ENCODE results near the gene CCDC85C.

CCDC85C gene

DNA sequence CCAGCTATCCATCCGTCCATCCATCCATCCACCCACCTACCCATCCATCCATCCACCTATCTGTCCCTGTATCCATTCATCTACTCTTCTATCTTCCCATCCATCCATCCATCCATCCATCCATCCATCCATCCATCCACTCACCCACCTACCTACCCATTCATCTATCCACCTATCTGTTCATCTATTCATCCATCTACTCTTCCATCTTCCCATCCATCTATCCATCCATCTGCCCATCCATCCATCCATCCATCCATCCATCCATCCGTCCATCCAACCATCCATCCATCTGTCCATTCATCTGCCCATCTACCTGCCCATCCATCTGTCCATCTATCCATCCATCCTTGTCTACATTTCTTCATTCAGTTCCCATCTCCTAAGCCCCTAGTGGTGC is 23.1 kb upstream of the CCDC85C start:
- peaks cover 3% of the 10 kb centered on the region; the same call in 1 of the 2 replicates for H3K4me1 ChIP-seq
- DNase-seq: no peak
- no peaks in the 10 kb centered on the region for H3K9me3 ChIP-seq

DNA sequence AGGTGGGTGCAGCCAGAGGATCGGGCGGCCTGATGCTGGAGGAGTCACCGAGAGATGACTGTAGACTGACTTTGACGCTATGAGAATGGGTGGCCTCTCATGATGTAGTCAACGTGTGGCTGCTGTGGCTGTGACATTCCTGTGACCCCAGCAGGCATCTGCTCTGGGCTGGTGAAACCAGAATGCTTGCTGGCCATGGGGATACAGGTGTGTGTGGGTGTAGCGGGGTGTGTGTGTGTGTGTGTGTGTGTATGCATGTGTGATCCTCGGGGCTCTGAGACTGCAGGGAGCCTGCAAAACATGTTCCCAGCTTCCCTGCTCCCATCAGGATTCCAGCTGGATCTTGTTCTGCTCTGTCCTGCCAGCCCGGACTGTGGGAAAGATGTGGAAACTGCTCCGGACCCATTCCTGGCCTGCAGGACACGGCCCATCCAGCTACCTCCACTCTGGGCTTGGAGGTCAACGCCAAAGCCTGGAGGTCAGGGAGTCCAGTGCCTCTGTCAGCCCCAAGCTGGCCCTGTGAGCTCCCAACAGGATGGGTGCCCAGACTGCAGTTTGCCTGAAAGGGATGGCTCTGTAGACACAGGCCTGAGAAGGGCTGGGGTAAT is 22.1 kb upstream of the CCDC85C start:
- Histone ChIP-seq H3K27me3 (no peaks in the 10 kb centered on the region), H3K4me3 (ENCODE audit: low read depth, low read length) (no peak overlapping the region), H3K9me3 (no peaks in the 10 kb centered on the region), H3K36me3 (no peaks in the 10 kb centered on the region), H3K4me1 (peaks cover 4% of the 10 kb centered on the region; the same call in 1 of the 2 replicates)
- TF ChIP-seq, protein P1, sequence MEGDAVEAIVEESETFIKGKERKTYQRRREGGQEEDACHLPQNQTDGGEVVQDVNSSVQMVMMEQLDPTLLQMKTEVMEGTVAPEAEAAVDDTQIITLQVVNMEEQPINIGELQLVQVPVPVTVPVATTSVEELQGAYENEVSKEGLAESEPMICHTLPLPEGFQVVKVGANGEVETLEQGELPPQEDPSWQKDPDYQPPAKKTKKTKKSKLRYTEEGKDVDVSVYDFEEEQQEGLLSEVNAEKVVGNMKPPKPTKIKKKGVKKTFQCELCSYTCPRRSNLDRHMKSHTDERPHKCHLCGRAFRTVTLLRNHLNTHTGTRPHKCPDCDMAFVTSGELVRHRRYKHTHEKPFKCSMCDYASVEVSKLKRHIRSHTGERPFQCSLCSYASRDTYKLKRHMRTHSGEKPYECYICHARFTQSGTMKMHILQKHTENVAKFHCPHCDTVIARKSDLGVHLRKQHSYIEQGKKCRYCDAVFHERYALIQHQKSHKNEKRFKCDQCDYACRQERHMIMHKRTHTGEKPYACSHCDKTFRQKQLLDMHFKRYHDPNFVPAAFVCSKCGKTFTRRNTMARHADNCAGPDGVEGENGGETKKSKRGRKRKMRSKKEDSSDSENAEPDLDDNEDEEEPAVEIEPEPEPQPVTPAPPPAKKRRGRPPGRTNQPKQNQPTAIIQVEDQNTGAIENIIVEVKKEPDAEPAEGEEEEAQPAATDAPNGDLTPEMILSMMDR (IDR thresholded peaks at IDR 0.05; ENCODE audit: low read depth, low read length): no peak
- no peak for DNase-seq

More for the DNA sequence above, 23.1 kb upstream of the CCDC85C start:
- Histone ChIP-seq H3K27me3 (no peaks in the 10 kb centered on the region), H3K4me3 (ENCODE audit: low read depth, low read length) (no peak overlapping the region), H3K36me3 (no peaks in the 10 kb centered on the region)
- TF ChIP-seq, protein P1 (IDR thresholded peaks at IDR 0.05; ENCODE audit: low read depth, low read length): no peak

DNA sequence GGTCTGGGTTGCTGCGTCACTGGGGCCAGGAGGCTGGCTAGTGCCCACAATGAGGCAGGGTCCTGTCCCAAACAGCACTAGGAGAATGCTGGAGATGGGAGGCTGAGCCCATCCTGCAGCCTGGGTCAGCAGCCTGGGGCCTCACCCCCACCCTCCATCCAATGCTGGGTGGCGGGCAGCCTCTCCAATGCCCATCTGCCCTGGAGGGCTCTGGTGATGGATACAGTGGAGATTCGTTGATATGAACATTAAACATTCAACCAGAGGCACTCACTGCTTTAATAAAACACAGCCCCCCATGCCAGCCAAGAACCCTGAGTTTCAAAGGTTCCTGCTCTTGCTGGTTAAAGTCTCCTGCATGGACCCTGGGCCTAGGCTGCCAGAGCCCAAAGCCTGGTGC is 21.5 kb upstream of the CCDC85C start:
- no peak overlapping the region for H3K4me3 ChIP-seq (ENCODE audit: low read depth, low read length)
- no peak for DNase-seq
- no peaks in the 10 kb centered on the region for H3K27me3 ChIP-seq
- H3K4me1 ChIP-seq: peaks cover 4% of the 10 kb centered on the region; the same call in 1 of the 2 replicates
- H3K9me3 ChIP-seq: no peaks in the 10 kb centered on the region
- TF ChIP-seq, protein P1 (IDR thresholded peaks at IDR 0.05; ENCODE audit: low read depth, low read length): no peak
- no peaks in the 10 kb centered on the region for H3K36me3 ChIP-seq

DNA sequence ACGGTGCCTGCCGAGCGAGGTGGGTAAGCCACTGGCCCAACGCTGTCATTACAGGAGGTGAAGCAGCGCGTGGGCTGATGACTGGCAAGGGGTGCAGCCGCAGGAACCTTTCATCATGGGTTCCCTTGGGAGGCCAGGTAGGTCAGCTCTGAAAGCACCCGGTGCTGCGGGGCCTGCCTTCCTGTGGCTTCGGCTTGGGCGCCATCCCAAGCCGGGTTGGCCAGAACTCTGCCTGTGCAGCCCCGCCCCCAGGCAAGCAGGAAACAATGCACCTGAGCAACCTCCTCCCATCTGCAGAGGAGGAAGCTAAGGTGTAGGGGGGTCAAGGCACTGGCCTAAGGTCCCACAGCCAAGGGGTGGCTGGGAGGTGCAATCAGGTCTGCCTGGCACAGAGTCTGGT is 21.0 kb upstream of the CCDC85C start:
- H3K4me3 ChIP-seq (ENCODE audit: low read depth, low read length): no peak overlapping the region

DNA sequence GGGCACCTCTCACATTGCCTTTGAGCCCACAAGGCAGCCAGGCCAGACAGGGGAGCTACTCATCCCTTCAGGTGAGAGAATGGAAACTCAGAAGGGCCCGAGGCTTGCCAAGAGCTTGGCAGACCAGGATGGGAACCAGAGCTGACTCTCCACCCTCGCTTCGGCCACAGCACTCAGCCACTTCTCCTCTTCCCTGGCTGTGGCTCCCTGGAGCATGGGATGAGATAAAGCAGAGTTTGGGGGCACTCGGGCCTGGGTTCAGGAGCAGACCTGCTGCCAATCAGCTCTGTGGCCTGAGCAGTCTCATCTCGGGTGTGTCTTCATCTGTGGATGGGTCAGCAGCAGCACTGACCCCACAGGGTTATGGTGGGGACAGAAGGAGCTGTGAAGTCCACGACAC is 20.0 kb upstream of the CCDC85C start:
- no peak overlapping the region for H3K4me3 ChIP-seq (ENCODE audit: low read depth, low read length)
- no peaks in the 10 kb centered on the region for H3K36me3 ChIP-seq
- TF ChIP-seq, protein P1 (IDR thresholded peaks at IDR 0.05; ENCODE audit: low read depth, low read length): no peak
- no peaks in the 10 kb centered on the region for H3K27me3 ChIP-seq
- H3K4me1 ChIP-seq: peaks cover 11% of the 10 kb centered on the region
- DNase-seq: no peak
- no peaks in the 10 kb centered on the region for H3K9me3 ChIP-seq

More for the DNA sequence above, 21.0 kb upstream of the CCDC85C start:
- H3K4me1 ChIP-seq: peaks cover 7% of the 10 kb centered on the region
- H3K27me3 ChIP-seq: no peaks in the 10 kb centered on the region
- no peak for DNase-seq
- H3K9me3 ChIP-seq: no peaks in the 10 kb centered on the region
- TF ChIP-seq, protein P1 (IDR thresholded peaks at IDR 0.05; ENCODE audit: low read depth, low read length): no peak
- H3K36me3 ChIP-seq: no peaks in the 10 kb centered on the region

DNA sequence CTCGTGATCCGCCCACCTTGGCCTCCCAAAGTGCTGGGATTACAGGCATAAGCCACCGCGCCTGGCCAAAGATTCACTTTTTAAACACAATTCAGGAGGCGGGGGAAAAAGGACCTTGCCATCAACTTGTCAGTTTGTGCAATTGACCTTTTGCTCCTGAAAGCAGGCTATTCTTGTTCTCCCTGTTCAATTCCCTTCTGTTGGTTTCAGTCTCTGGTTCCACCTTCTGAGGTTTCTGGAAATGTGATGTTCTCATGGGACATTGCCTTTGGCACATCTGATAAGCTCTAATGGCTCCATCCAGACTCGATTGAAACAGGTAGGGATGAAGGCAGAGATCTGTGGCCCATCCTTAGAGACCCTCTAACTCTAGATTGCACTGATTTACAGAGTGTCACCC is 17.9 kb upstream of the CCDC85C start:
- peaks cover 11% of the 10 kb centered on the region for H3K4me1 ChIP-seq
- no peaks in the 10 kb centered on the region for H3K27me3 ChIP-seq
- TF ChIP-seq, protein P1 (IDR thresholded peaks at IDR 0.05; ENCODE audit: low read depth, low read length): no peak
- H3K36me3 ChIP-seq: no peaks in the 10 kb centered on the region
- DNase-seq: no peak
- no peak overlapping the region for H3K4me3 ChIP-seq (ENCODE audit: low read depth, low read length)
- H3K9me3 ChIP-seq: no peaks in the 10 kb centered on the region
